Trophoblast cell (in vitro differentiated cells and primary cell): ENCODE results near the gene UNC45A. TPM values are rescaled to one million over a fixed set of nuclear protein-coding genes. Genes with fewer than 3 reads are reported as not detected.

ENCODE experiments used
- DNase-seq, 2 donors: peaks; one replicate each; pipeline ENCODE4 v3.0.0-alpha.2; 2016
- H2AFZ ChIP-seq: 2 replicates; pipeline ENCODE4 v1.6.1; 2013; ENCODE audit warnings: low read length, moderate library complexity, mild to moderate bottlenecking; ENCODE audit not compliant: insufficient read depth, poor library complexity
- H2AK5ac ChIP-seq: 2 replicates; pipeline ENCODE4 v1.6.1; 2013; ENCODE audit warnings: mild to moderate bottlenecking, low read length
- H2BK120ac ChIP-seq: 2 replicates; pipeline ENCODE4 v1.6.1; 2013; ENCODE audit warnings: low read length, mild to moderate bottlenecking, moderate library complexity; ENCODE audit not compliant: insufficient read depth, poor library complexity
- H2BK12ac ChIP-seq: 2 replicates; pipeline ENCODE4 v1.6.1; 2013; ENCODE audit warnings: mild to moderate bottlenecking, low read length, moderate library complexity
- H2BK5ac ChIP-seq: 2 replicates; pipeline ENCODE4 v1.6.1; 2013; ENCODE audit warnings: low read length, low read depth, moderate library complexity, mild to moderate bottlenecking; ENCODE audit not compliant: poor library complexity
- H3K14ac ChIP-seq: 2 replicates; pipeline ENCODE4 v1.6.1; 2013; ENCODE audit warnings: mild to moderate bottlenecking, low read length
- H3K18ac ChIP-seq: 2 replicates; pipeline ENCODE4 v1.6.1; 2013; ENCODE audit warnings: mild to moderate bottlenecking, low read length
- H3K23ac ChIP-seq: 2 replicates; pipeline ENCODE4 v1.6.1; 2013; ENCODE audit warnings: low read length
- H3K27ac ChIP-seq: 2 replicates; pipeline ENCODE4 v1.5.1; 2013; ENCODE audit warnings: low read depth, mild to moderate bottlenecking, inconsistent platforms, low read length, moderate library complexity
- H3K27me3 ChIP-seq: 2 replicates; pipeline ENCODE4 v1.6.1; 2013; ENCODE audit warnings: inconsistent platforms, mild to moderate bottlenecking, low read length, moderate library complexity; ENCODE audit not compliant: insufficient read depth
- H3K36me3 ChIP-seq, 2 experiments: 1 replicate in 1 of 2; 2 replicates in 1 of 2; pipeline ENCODE4 v1.6.1; 2013; ENCODE audit warnings: low read length in 2 of 2, mild to moderate bottlenecking in 2 of 2, moderate library complexity in 1 of 2; ENCODE audit not compliant: insufficient read depth in 2 of 2, control insufficient read depth in 1 of 2
- H3K4ac ChIP-seq: 2 replicates; pipeline ENCODE4 v1.6.1; 2013; ENCODE audit warnings: low read depth, mild to moderate bottlenecking, low read length, moderate library complexity
- H3K4me1 ChIP-seq, 2 experiments: 1 replicate in 1 of 2; 2 replicates in 1 of 2; pipeline ENCODE4 v1.6.1; 2013; ENCODE audit warnings: low read length in 2 of 2, mild to moderate bottlenecking in 2 of 2, moderate library complexity in 1 of 2; ENCODE audit not compliant: insufficient read depth in 2 of 2, control insufficient read depth in 1 of 2
- H3K4me2 ChIP-seq: 2 replicates; pipeline ENCODE4 v1.6.1; 2013; ENCODE audit warnings: inconsistent platforms, mild to moderate bottlenecking, low read length, moderate library complexity
- H3K4me3 ChIP-seq: 2 replicates; pipeline ENCODE4 v1.5.1; 2013; ENCODE audit warnings: mild to moderate bottlenecking, low read depth, low read length, inconsistent platforms
- H3K79me1 ChIP-seq: one replicate; pipeline ENCODE4 v1.6.1; 2013; ENCODE audit warnings: low read length
- H3K79me2 ChIP-seq: 2 replicates; pipeline ENCODE4 v1.6.1; 2013; ENCODE audit warnings: low read length, mild to moderate bottlenecking; ENCODE audit not compliant: control insufficient read depth, insufficient read depth, poor library complexity
- H3K9ac ChIP-seq: 2 replicates; pipeline ENCODE4 v1.6.1; 2013; ENCODE audit warnings: mild to moderate bottlenecking, low read length
- H3K9me3 ChIP-seq: 2 replicates; pipeline ENCODE4 v1.6.1; 2013; ENCODE audit warnings: low read depth, mild to moderate bottlenecking, control low read depth, inconsistent platforms, low read length; ENCODE audit not compliant: insufficient read depth
- H4K12ac ChIP-seq: 2 replicates; pipeline ENCODE4 v1.6.1; 2013; ENCODE audit warnings: low read depth, mild to moderate bottlenecking, low read length, moderate library complexity
- H4K8ac ChIP-seq: 2 replicates; pipeline ENCODE4 v1.6.1; 2013; ENCODE audit warnings: low read depth, mild to moderate bottlenecking, low read length, moderate library complexity
- H4K91ac ChIP-seq: one replicate; pipeline ENCODE4 v1.6.1; 2013; ENCODE audit warnings: low read depth, mild to moderate bottlenecking, low read length, moderate library complexity
- WGBS: extraction: QIAGEN DNeasy Blood & Tissue Kit; methylation state at CpG from one replicate; pipeline ENCODE4 v1.1.7; 2013; ENCODE audit warnings: missing lambda C conversion rate; ENCODE audit not compliant: insufficient read length, insufficient coverage; ENCODE audit errors: extremely low coverage; 5-methylcytosine and 5-hydroxymethylcytosine counted together
- polyA plus RNA-seq: library from polyadenylated mRNA; stranded (reverse); fragments of 200-250 nt; gene quantifications from 2 replicates; pipeline ENCODE4 v1.2.3, GENCODE V29; 2013

The UNC45A gene
- 32.0 and 33.0 TPM in 2 replicates for polyA plus RNA-seq

GRCh38 chr15:90934949-90935751 lies at the start of gene UNC45A:
Gene UNC45A (plus strand): TSS chr15:90935285. CDS start chr15:90935325, 40 bp downstream.
- Histone ChIP-seq H3K4me2 (peak within 1 kb of the TSS; percentile 83), H2AFZ (peak within 1 kb of the TSS; percentile 65), H3K4me3 (peak within 1 kb of the TSS; percentile 87), H3K14ac (peak within 1 kb of the TSS; percentile 65), H3K79me2 (peaks cover 10% of the 10 kb centered on the region), H4K8ac (peak within 1 kb of the TSS; percentile 66), H4K91ac (peak within 1 kb of the TSS; percentile 21), H2BK5ac (peak within 1 kb of the TSS; percentile 7), H3K36me3 (peaks cover 16 to 17% of the 10 kb centered on the region in 2 experiments), H3K9ac (peak within 1 kb of the TSS; percentile 72), H2AK5ac (peak within 1 kb of the TSS; percentile 31), H3K27ac (no peak within 1 kb of the TSS), H3K27me3 (no peaks in the 10 kb centered on the region), H3K9me3 (no peaks in the 10 kb centered on the region), H3K23ac (no peak within 1 kb of the TSS), H2BK12ac (no peak within 1 kb of the TSS), H4K12ac (peak within 1 kb of the TSS; percentile 54), H3K79me1 (peaks cover 9% of the 10 kb centered on the region), H3K4ac (peak within 1 kb of the TSS; percentile 35), H2BK120ac (peak within 1 kb of the TSS; percentile 59), H3K4me1 (peaks cover 8 to 14% of the 10 kb centered on the region in 2 experiments), H3K18ac (peak within 1 kb of the TSS; percentile 34)
- peak; percentile 90 to 94 for DNase-seq
- no CpG with 5 or more reads among the region's 65 CpGs for WGBS

- DNase-seq = peak; percentile 59 to 63
- Histone ChIP-seq H3K9ac (no peak overlapping the region), H3K27me3 (no peaks in the 10 kb centered on the region), H2AK5ac (peak overlapping the region; percentile 53), H3K4me1 (peaks cover 22 to 24% of the 10 kb centered on the region in 2 experiments), H3K18ac (peak overlapping the region; percentile 11), H3K4me2 (no peak overlapping the region), H3K79me1 (peaks cover 20% of the 10 kb centered on the region), H3K14ac (peak overlapping the region; percentile 38), H2BK120ac (peak overlapping the region; percentile 86), H3K23ac (no peak overlapping the region), H4K12ac (no peak overlapping the region), H3K27ac (peak overlapping the region; percentile 92), H3K9me3 (peaks cover 7% of the 10 kb centered on the region), H3K4me3 (no peak overlapping the region), H2AFZ (peak overlapping the region; percentile 8), H2BK12ac (peak overlapping the region; percentile 74), H3K79me2 (peaks cover 9% of the 10 kb centered on the region), H3K4ac (peak overlapping the region; percentile 16), H4K91ac (peak overlapping the region; percentile 96), H2BK5ac (no peak overlapping the region), H3K36me3 (peaks cover 43 to 49% of the 10 kb centered on the region in 2 experiments), H4K8ac (peak overlapping the region; percentile 23)
- WGBS = no CpG with 5 or more reads among the region's 23 CpGs
Measured at GRCh38 chr15:90885432-90886290, 49.4 kb upstream of the UNC45A start.

GRCh38 chr15:90886291-90886614 lies 48.8 kb upstream of the UNC45A start:
- H3K9me3 ChIP-seq = peaks cover 7% of the 10 kb centered on the region
- H3K4me3 ChIP-seq = no peak overlapping the region
- no peak overlapping the region for H2AK5ac ChIP-seq
- no peak overlapping the region for H3K18ac ChIP-seq
- WGBS = no CpG with 5 or more reads among the region's 5 CpGs
- H3K4ac ChIP-seq = no peak overlapping the region
- peaks cover 22 to 24% of the 10 kb centered on the region in 2 experiments for H3K4me1 ChIP-seq
- no peak overlapping the region for H4K91ac ChIP-seq
- no peak overlapping the region for H3K27ac ChIP-seq
- H3K27me3 ChIP-seq = no peaks in the 10 kb centered on the region
- H3K23ac ChIP-seq = no peak overlapping the region
- H2AFZ ChIP-seq = no peak overlapping the region
- H3K36me3 ChIP-seq = peaks cover 43 to 48% of the 10 kb centered on the region in 2 experiments
- peaks cover 20% of the 10 kb centered on the region for H3K79me1 ChIP-seq
- no peak overlapping the region for H4K8ac ChIP-seq
- no peak for DNase-seq
- H3K9ac ChIP-seq = no peak overlapping the region
- no peak overlapping the region for H2BK12ac ChIP-seq
- no peak overlapping the region for H2BK120ac ChIP-seq
- H3K79me2 ChIP-seq = peaks cover 9% of the 10 kb centered on the region
- no peak overlapping the region for H3K4me2 ChIP-seq
- H4K12ac ChIP-seq = no peak overlapping the region
- no peak overlapping the region for H2BK5ac ChIP-seq
- H3K14ac ChIP-seq = no peak overlapping the region

GRCh38 chr15:90887037-90887481 lies 48.0 kb upstream of the UNC45A start:
- H4K8ac ChIP-seq = no peak overlapping the region
- no peak overlapping the region for H3K18ac ChIP-seq
- H3K9ac ChIP-seq = no peak overlapping the region
- peaks cover 22 to 24% of the 10 kb centered on the region in 2 experiments for H3K4me1 ChIP-seq
- DNase-seq = peak; percentile 48 to 69
- no peaks in the 10 kb centered on the region for H3K27me3 ChIP-seq
- peaks cover 7% of the 10 kb centered on the region for H3K9me3 ChIP-seq
- no peak overlapping the region for H4K12ac ChIP-seq
- H3K14ac ChIP-seq = no peak overlapping the region
- no peak overlapping the region for H3K4me2 ChIP-seq
- H2AFZ ChIP-seq = no peak overlapping the region
- no peak overlapping the region for H2AK5ac ChIP-seq
- H4K91ac ChIP-seq = no peak overlapping the region
- H3K27ac ChIP-seq = no peak overlapping the region
- no peak overlapping the region for H3K4ac ChIP-seq
- peaks cover 43 to 48% of the 10 kb centered on the region in 2 experiments for H3K36me3 ChIP-seq
- WGBS = no CpG with 5 or more reads among the region's 13 CpGs
- H2BK120ac ChIP-seq = no peak overlapping the region
- peaks cover 20% of the 10 kb centered on the region for H3K79me1 ChIP-seq
- H3K4me3 ChIP-seq = no peak overlapping the region
- H3K23ac ChIP-seq = no peak overlapping the region
- H3K79me2 ChIP-seq = peaks cover 9% of the 10 kb centered on the region
- H2BK12ac ChIP-seq = no peak overlapping the region
- H2BK5ac ChIP-seq = no peak overlapping the region
